HG02852 (cell line): Measurements from ENCODE around the gene STXBP6.

Source experiments
- ATAC-seq: cut with Tn5 transposase; IDR thresholded peaks from one replicate; pipeline ENCODE4 v1.9.1; 2021; ENCODE audit warnings: mild to moderate bottlenecking, moderate library complexity; ENCODE audit not compliant: unreplicated experiment

The STXBP6 gene

DNA sequence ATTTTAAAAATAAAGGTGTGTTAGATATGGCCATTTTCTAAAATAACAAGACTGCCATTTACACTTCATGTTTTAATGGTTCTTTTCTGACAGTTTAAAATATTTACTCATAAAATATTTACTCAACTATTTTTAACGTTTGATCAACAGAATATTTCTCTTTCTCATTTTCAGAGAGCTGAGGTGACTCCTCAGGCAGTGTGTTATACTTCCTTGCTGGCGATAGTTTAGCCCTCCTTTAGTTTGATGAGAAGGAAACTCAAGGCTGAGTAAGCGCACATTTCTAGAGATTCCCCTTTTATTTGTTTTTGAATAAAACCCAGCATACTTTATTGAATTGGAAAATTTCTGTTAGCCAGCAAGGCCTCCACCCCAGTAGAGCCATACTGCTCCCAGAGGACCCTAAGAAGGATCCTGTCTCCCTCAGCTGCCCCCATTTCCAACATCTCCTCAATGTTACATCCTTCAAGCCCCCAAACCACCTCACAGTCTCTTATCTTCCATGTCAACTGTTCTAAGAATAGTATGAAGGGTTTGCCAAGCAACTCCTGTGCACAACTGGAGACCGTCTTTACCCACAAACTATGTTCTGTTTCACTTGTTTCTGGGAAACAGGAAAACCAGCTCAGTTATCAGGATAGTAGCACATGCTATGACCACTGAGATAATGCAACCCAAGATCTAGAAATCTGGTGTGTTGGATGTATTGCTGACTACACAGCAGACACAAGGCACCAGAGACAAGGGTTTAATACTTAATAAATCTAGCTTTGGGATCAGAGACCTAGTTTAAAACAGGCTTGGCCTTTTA, 129.5 kb downstream of the STXBP6 start:
- no peak for ATAC-seq

DNA sequence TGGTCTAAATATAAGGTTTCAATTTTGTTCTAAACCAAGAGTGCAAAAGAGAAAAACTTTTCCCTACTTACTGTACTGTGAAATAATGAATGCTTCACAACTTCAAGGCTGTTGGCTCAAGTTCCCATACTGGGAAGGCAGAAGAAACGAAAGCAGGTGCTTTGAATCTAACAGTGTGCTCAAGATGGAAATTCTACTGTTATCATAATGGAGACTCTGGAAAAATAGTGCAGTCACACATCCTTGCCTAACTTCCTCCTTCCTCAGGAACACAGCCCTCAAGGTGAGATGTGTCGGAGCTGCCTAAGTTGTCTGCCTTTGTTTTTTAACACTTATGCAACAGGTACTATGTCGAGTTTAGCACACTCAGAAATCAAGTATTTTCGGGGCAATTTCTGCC, 131.1 kb downstream of the STXBP6 start:
- no peak for ATAC-seq

DNA sequence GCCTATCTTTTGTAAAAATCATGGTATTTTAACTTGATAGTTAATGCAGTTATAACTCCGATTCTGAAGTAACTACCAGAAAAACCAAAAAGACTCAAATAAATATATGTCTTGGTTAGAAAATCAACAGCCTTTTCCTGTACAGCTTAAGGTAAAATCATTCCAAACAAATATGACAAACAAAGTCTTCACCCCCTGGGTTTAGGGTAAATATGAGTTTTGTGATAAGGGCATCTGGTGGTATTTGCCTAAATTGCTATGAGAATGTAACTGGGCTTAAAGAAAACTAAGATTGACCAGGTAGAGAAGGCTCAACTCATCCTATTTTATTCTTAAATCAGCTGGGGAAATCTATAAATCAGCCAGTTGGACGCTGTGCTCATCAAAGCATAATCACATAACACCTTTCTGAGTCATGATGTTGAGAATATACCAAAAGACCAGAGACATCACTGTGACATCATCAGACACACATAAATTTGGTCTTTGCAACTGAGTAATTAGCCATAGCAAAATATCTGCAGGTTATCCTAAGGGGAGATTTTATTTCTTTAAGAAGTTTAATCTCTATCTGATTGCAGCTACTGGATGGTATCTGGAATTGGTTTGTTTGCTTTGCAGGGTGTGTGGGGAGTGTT, 133.9 kb downstream of the STXBP6 start:
- ATAC-seq, result no peak

DNA sequence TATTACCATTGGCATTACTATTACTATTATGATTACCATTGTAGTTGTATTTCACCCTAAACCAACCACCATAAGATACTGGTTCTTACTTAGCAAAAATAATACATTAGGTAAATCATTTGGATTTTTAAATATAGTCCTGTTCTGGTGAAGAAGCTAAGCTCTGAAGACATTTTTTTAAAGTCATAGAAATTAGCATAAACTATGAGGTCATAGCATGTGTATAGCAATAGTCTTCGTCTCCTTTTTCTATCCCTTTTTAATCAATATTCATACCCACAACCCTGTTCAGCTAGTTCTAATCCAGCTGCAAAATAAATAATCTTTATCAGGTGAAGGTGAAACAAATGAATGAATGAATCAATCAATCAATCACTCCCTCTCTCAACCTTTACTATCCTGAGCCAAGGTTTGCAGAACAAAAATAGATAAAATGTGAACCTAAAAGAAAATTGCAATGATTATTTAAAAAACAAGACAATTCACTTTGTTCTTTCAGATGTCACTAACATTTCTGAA, 134.5 kb downstream of the STXBP6 start:
- no peak for ATAC-seq

DNA sequence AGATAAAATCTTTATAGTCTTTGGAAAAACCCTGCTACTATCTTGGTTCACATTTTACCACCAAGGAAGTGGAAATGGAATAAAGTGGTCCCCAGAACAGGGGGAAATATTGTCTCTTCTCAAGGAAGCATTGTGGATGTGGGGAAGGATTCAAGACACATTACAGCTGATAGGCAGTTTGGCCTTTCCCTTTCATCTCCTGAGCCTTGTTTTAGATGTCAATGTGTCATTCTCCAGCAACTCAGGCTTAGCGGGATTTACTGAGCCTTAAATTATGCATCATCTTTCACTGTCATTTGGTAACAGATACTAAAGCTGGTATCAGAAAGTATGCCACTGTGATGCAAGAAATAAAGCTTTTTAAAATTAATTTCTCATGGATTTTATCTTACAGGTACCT, 136.2 kb downstream of the STXBP6 start:
- no peak for ATAC-seq

DNA sequence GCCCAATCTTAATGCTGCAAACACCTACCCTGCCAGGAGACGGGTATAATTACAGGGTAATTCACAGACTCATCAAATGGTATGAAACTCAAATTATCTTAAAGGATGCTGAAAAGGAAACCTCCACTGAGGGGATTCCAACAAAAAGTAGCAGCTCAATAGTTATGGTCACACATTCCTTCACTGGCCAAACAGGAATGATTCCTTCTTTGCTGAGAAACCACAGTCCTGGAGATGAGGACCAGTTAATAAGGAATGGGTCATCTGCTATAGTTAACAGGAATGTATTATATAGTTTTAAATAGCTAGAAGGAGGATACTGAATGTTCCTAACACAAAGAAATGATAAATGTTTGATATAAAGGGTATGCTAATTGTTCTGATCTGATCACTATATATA, 136.9 kb downstream of the STXBP6 start:
- no peak for ATAC-seq

DNA sequence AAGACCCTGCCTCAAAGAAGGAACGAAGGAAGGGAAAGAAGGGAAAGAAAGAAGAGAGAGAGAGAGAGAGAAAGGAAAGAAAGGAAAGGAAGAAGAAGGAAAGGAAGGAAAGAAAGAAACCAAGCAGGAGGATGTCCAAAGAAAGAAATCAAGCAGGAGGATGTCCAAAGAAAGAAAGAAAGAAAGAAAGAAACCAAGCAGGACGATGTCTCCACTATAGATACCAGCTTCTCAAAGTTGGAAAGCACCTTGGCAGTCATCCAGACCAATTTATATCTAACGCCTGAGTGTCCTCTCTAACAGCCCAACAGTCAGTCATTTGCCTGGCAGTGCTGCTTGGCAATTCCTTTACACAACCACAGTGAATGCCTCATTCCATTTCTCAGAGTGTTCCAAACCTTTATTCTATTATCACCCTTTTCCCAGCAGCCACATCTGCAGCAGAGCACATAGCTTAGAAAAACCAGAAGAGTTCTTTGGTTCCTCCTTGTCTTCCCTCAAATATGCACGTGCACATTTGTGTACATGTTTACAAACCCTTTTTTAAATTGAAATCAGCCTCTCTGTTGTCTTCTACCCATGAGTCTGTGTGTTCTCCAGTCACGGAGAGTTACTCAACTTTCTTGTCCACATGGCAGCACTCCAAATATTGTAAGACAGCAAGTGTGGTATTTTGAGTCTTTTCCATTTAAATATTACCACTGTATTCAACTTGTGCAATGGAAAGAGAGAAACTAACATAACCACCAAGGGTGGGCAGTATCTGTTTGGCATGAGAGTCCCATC, 138.4 kb downstream of the STXBP6 start:
- ATAC-seq, result no peak

DNA sequence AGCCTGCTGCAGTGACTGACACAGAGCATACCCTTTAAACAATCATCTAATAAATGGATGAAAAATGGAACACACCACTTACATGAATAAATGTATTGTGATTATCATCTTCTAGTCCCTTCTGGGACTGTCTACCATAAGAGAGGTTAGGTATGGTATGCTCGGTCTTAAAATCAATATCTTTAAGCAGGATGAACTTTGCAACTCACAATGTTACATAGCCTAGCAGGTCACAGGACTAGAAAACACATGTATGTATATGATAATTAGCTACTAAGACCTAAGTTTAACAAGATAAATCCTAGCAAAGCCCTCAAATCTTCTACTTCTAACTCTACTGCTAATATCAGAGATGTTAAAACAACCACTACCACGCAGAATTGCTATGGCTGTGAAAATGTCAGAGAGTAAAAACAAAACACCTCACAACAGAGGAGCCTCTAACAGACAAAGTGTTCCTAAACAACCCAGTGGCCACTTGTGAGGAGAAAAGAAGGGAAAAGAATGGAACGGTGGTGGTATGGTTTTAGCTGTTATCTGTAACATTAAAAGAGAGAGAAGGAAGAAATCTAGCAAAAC, 139.4 kb downstream of the STXBP6 start:
- ATAC-seq, result no peak

DNA sequence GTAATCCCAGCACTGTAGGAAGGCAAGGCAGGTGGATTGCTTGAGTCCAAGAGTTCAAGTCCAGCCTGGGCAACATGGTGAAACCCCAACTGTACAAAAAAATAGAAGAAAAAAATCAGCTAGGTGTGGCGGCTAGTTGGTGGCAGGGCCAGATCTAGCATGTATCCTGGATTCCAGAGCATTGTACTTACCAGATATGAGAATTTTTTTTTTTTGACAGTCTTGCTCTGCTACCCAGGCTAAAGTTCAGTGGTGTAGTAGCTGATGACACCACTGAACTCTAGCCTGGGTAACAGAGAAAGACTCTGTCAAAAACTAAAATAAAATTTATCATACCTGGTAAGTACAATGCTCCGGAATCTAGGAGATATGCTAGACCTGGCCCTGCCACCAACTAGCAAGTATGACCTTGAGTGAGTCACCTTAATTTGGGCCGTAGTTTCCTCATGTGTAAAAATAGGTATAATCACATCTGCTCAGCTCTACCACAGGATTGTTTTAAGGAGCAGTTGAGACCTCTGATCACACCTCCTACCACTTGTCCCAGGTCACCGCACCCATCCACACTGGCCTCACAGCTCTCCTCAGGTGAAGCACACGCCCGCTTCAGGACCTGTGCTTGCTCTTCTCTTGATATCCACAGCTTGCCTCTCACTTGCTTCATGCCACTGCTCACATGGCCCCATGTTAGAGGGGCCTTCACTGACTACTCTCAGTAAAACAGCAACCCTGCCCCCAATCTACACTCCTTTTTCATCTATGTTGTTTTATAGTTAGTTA, 140.2 kb downstream of the STXBP6 start:
- no peak for ATAC-seq

DNA sequence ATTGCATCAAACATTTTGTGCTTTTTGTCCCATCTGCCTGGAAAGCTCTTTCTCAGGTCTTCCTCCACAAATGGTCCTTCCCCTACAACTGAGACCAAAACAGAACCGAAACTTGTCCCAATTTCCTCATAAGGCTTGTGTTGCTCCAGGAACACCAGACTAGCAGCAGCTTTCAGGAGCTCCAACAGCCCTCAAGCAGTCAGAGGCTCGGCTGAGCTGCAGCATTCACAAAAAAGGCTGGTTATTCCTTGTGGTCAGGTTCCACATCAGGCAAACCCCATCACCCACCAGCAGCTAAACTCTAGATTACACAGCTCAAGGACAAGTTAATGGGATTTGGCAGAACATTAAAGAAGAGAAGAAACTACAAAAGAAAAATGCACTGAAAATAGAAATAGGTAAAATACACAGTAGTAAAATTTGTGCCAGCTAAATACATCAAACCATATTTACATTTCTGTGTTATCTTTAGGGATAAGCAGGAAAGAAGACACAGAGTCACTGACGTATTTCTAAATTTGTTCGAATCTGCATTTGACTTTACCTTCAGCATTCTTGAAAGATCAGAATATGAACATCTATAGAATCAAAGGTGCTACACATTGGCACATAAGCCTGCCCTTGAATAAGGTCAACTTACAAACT, 141.2 kb downstream of the STXBP6 start:
- ATAC-seq, result no peak

DNA sequence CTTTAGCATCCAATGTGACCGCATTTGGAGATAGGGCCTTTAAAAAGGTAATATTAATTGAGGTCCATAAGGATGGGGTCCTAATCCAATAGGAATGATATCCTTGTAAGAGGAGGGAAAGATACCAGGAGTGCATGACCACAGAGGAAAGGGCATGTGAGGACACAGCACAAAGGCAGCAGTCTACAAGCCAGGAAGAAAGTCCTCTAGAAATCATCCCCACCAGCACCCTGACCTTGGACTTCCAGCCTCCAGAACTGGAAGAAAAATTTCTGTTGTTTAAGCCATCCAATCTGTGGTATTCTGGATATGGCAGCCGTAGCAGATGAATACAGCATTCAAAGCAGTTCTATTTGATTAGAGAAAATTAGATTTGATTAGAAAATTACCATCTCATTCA, 145.4 kb downstream of the STXBP6 start:
- no peak for ATAC-seq

DNA sequence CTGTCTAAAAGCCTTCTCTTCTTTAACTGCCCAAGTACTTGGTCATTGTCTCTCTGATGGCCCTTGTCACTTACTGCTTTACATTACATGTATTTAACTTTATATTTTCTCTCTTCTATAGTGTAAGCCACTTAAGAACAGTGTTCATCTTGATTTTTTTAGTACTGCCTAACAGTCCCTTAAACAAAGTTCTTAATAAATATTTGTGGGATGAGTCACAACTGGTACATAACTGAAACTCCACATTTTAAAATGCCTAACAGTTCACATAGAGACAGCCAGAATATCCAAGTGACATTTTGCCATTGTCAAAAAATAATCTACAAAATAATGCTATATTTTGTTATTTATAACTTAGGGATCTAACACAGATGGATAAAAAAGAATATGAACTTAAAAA, 146.6 kb downstream of the STXBP6 start:
- no peak for ATAC-seq

DNA sequence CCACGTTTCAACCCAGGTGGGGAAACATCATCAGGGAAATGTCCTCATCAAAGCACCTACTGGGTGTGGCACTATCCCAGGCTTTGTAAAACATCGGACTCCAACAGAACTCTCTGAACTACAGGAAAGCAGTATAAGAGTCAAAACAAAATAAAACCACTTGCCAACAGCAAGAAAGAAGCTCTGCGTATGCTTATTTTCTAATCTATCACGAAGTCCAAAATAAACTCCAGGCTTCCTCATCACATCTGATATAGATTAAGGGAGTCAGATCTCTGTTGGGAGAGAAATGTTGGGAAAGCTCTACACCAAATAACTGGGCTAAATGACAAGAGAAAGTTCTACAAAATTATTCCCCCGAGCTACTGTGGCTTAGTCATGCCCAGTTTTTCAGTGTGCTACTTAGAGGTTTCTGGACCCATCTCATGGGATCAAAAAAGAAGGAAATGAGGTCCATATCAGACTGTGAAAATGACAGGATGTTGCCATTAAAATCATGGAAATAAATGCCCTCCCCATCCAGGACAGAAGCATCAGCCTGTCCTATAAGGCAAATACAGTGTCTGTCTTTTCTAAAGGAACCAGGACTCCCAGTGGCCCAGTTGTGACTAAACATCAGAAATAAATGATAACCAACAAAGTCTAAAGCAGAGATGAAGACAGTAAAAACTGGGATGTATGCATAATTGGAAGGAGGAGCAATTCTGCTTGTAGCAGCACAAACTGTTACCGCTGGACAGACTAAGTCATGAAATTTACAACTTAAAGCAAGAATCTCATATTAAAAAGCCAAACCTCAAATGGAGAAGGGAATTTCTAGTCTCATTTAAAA, 149.5 kb downstream of the STXBP6 start:
- ATAC-seq, result no peak

DNA sequence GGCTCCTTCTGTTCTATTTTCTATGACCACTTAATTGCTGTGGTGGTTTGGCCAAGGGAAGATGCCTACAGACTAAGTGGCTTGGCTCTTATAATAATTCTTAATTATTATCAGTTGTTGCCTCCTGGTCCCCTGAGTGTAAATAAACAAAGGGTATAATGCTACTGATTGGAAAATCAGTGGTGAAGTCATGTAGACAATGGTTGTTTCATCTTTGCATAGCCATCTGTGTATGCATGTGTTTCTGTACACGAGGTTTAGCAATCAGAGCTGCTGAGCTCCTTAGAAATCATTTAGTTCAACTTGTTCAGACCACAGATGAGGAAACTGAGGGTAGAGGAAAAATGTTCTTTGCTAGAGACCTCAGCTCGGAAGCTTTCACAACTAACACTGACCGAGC, 152.2 kb downstream of the STXBP6 start:
- ATAC-seq, result no peak

DNA sequence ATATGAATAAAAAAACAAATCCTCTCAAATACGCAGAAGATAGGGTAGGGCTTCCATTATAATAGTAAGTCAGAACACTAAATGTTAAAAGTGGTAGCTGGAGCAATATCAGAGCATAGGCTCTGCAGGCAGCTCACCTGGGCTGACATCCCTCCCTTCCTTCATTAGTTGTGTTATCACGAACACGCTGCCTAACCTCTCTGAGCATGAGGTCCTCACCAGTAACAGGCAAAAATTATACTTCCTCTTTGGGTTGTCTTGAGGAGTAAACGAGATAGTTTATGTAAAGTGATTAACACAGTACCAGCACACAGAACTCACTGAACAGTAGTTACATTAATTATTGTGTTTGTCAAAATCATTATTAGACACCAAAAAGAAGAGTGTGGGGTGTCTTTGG, 154.3 kb downstream of the STXBP6 start:
- no peak for ATAC-seq

DNA sequence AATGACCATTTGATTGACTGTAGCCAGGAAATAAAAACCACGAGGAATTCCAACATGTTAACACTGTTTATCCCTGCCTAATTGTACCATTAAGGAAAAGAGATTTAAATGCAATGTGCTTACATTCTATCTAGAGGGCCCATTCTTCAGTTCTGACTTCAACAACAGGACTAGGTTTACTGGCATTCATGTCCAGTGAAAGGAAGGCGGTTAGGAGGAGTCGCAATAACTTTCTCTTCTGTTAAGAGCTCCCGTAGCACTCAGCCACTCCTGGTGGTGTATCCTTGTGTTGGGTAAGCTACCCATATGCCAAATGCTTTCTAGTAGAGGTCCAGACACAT, 154.7 kb downstream of the STXBP6 start:
- no peak for ATAC-seq

DNA sequence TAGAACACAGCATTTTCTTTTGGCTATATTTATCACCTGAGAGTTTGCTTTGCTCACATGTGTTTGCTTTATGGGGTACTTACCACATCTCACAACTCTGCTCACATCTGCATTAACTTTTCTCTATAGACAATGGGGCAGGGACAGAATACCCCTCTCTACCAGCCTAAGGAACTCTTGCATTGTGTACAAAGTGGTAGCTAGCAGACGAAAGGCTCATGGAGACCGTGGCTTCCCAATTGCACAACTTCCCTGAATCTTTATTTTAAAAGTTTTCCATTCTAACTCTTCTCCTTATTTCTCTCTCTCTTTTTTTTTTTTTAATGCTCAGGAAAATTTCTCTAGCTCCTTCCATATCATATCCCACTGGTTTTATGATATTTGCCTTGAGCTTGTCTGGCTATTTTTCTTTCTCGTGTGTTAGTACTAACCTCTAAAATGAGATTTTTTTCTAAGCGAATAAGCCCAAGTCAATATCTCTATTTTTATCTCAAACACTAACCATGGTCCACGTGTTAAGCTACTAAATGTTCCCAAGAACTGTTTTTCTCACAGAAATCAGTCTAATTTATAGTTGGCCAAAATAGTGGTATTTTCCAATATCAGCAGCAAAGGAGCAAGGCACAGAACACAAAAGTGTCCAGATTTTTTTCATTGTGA, 155.2 kb downstream of the STXBP6 start:
- no peak for ATAC-seq

DNA sequence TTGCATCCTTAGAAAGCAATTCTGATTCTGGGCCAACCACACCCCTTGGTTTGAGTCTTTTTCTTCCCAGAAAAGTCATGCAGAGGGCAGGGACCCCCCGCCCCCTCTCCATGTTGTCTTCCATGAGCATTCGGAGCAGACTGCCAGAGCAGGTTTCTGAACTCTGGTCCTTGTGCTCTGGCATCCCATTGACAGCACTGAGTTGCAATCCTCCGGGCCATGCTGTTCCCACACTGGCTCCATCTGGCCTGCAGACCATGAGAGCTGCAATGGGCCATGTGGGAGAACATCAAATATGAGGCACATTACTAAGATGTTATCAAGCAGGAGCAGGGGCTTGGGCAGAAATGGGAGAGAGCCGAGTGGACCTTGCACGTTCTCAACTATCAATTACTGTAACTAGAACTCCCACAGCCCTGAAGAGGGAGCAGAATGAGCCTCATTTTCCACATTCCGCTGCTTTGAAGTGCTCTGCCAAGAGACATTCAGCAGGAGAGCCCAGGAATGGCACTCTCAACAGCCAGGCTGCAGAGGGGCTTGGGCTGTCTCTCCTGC, 157.4 kb downstream of the STXBP6 start:
- ATAC-seq, result no peak
